ENCODE measurements around the gene TFE3. TPM values are rescaled to one million over a fixed set of nuclear protein-coding genes. Genes with fewer than 3 reads are reported as not detected.

TFE3 gene
- total RNA-seq, 4 donors from 2014 or later = 25.6 to 36.3 (median 32.4) TPM

DNA sequence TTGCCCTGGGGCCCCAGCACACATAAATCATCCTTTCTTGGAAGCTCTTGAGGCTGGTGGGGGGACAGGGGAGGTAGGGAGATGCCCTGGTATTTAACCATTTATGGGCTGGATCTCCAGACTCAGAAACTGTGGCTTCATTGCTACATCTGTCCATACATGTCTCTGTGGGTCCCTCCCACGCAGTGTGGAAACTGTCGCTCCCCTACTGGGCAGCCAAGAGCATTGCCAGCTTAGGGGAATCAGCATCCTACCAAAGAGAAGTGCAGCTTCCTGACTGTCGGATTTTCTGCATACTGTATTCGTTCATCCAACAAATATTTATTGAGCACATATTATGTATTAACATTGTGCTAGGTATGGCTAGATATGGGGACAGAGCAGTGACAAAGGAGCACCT, 44.8 kb downstream of the TFE3 start:
- peaks cover 0 to 24% (median 0%) of the 10 kb centered on the region in 3 donors for H3K36me3 ChIP-seq
- H3K27me3 ChIP-seq = no peaks in the 10 kb centered on the region
- TF ChIP-seq, protein P1, sequence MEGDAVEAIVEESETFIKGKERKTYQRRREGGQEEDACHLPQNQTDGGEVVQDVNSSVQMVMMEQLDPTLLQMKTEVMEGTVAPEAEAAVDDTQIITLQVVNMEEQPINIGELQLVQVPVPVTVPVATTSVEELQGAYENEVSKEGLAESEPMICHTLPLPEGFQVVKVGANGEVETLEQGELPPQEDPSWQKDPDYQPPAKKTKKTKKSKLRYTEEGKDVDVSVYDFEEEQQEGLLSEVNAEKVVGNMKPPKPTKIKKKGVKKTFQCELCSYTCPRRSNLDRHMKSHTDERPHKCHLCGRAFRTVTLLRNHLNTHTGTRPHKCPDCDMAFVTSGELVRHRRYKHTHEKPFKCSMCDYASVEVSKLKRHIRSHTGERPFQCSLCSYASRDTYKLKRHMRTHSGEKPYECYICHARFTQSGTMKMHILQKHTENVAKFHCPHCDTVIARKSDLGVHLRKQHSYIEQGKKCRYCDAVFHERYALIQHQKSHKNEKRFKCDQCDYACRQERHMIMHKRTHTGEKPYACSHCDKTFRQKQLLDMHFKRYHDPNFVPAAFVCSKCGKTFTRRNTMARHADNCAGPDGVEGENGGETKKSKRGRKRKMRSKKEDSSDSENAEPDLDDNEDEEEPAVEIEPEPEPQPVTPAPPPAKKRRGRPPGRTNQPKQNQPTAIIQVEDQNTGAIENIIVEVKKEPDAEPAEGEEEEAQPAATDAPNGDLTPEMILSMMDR (IDR thresholded peaks at IDR 0.05) = no peak
- TF ChIP-seq POLR2A (IDR thresholded peaks at IDR 0.05) = no peak
- DNase-seq = no peak
- H3K4me1 ChIP-seq = peaks cover 0 to 7% (median 0%) of the 10 kb centered on the region in 4 donors
- no peak overlapping the region for H3K27ac ChIP-seq
- no peaks in the 10 kb centered on the region for H3K9me3 ChIP-seq
- H3K4me3 ChIP-seq = no peak overlapping the region

DNA sequence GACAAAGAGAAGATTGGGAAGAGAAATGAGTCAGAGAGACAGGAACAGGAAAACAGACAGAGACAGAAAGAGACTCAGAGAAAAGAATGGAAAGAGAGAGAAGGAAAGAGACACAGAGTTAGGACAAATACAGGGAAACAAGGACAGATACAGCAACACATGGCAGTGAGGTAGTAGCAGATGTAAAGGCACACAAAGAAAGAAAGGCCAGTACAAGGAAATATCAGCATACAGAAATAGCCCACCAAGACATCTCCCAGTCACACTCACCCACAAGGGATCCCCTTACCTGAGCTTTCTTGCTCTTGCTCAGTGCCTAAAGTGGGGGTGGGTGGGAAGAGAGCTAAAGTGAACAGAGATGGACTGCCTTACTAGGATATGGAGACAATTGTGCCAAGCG, 45.3 kb downstream of the TFE3 start:
- H3K27ac ChIP-seq = no peak overlapping the region
- H3K4me3 ChIP-seq = no peak overlapping the region
- TF ChIP-seq POLR2A (IDR thresholded peaks at IDR 0.05) = no peak
- TF ChIP-seq, protein P1 (IDR thresholded peaks at IDR 0.05) = no peak

DNA sequence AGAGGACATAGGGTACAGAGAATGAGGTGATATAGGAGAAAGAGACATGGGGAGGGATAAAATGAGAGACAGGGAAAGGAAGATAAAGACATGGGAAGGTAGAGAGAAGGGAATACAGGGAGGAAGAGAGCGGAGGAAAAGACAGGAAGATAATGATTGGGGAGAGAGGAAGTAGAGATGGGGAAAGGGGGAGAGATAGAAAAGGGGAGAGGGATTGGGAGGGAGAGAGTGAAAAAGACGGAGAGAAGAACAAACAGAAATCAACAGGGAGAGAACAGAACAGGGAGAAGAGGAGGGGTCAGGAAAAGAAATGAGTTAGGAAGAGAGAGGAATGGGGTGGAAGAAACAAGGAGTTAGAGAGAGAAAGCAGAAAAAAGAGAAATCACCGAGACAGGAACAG, 45.7 kb downstream of the TFE3 start:
- H3K4me1 ChIP-seq = peaks cover 0 to 7% (median 0%) of the 10 kb centered on the region in 4 donors
- H3K9me3 ChIP-seq = no peaks in the 10 kb centered on the region
- TF ChIP-seq, protein P1 (IDR thresholded peaks at IDR 0.05) = no peak
- TF ChIP-seq POLR2A (IDR thresholded peaks at IDR 0.05) = no peak
- no peak for DNase-seq
- no peak overlapping the region for H3K27ac ChIP-seq
- no peaks in the 10 kb centered on the region for H3K27me3 ChIP-seq
- H3K36me3 ChIP-seq = peaks cover 0 to 24% (median 0%) of the 10 kb centered on the region in 3 donors
- H3K4me3 ChIP-seq = no peak overlapping the region

More for the DNA sequence above, 45.3 kb downstream of the TFE3 start:
- Histone ChIP-seq H3K9me3 (no peaks in the 10 kb centered on the region), H3K27me3 (no peaks in the 10 kb centered on the region), H3K36me3 (peaks cover 0 to 24% (median 0%) of the 10 kb centered on the region in 3 donors), H3K4me1 (peaks cover 0 to 7% (median 0%) of the 10 kb centered on the region in 4 donors)
- no peak for DNase-seq

DNA sequence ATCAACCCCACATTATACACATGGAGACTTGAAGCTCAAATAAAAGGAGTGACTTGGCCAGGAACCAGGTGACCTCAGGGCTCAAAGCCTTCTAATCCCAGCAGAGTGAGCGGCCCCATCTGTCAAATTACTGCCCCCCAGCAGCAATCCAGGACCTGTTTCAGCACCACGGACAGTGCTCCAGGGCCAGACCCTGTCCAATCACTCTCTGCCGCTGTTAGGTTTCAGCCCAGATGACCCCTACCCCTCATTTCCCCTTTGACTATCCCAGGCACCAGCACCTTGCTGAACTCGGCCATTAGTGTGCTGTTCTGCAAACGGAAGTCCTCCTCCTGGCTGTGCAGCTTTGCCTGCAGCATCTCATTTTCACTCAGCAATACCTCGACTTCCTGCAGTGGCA, 46.2 kb downstream of the TFE3 start:
- no peak for DNase-seq
- Histone ChIP-seq H3K4me1 (peaks cover 0 to 7% (median 0%) of the 10 kb centered on the region in 4 donors), H3K9me3 (no peaks in the 10 kb centered on the region), H3K27ac (no peak overlapping the region), H3K4me3 (no peak overlapping the region), H3K27me3 (no peaks in the 10 kb centered on the region), H3K36me3 (peaks cover 0 to 24% (median 0%) of the 10 kb centered on the region in 3 donors)
- TF ChIP-seq, protein P1 (IDR thresholded peaks at IDR 0.05) = no peak
- TF ChIP-seq POLR2A (IDR thresholded peaks at IDR 0.05) = no peak

DNA sequence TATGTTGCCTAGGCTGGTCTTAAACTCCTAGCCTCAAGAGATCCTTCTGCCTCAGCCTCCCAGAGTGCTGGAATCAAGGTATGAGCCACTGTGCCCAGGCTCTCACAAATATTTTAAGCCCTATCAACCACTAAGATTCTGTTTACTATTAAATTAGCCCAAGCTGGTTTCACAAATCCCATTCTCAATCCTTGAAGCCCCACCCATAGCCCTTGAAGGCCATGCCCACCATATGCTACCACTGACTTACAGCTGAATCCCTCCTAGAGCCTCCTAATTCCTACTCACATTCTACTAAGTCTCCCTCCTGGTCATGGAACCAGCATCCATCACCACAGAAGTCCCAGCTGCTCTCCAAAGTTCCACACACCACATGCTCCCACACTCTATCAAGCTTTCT, 50.8 kb downstream of the TFE3 start:
- H3K36me3 ChIP-seq = peaks cover 0 to 34% (median 0%) of the 10 kb centered on the region in 3 donors
- H3K4me1 ChIP-seq = no peaks in the 10 kb centered on the region
- no peaks in the 10 kb centered on the region for H3K27me3 ChIP-seq
- no peak for TF ChIP-seq POLR2A (IDR thresholded peaks at IDR 0.05)
- TF ChIP-seq, protein P1 (IDR thresholded peaks at IDR 0.05) = no peak
- H3K9me3 ChIP-seq = no peaks in the 10 kb centered on the region
- no peak overlapping the region for H3K4me3 ChIP-seq
- no peak for DNase-seq
- no peak overlapping the region for H3K27ac ChIP-seq

DNA sequence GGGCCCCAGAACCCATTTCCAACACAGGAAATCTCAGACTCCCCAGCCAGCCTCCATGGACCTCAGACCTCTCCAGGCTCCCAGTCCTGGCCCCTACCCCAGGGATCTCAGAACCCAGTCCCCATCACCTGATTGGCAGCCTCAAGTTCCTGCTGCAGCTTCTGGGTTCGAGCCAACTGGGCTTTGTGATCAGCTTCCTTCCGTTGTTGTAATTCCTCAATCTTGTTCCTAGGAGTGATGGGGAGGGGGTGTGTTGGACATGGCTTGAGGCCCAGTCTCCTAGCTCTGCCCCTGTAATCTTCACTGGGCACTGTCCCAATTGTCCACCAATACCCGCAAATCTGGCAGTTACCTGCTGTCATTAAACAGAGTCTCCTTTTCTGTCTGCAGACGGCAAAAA, 53.7 kb downstream of the TFE3 start:
- H3K36me3 ChIP-seq = peaks cover 0 to 21% (median 0%) of the 10 kb centered on the region in 3 donors
- DNase-seq = no peak
- TF ChIP-seq POLR2A (IDR thresholded peaks at IDR 0.05) = no peak
- TF ChIP-seq, protein P1 (IDR thresholded peaks at IDR 0.05) = no peak
- H3K4me3 ChIP-seq = no peak overlapping the region
- H3K9me3 ChIP-seq = no peaks in the 10 kb centered on the region
- H3K27ac ChIP-seq = no peak overlapping the region
- H3K27me3 ChIP-seq = no peaks in the 10 kb centered on the region
- H3K4me1 ChIP-seq = no peaks in the 10 kb centered on the region

Measured in Peyer's patch (tissue), 4 donors.